ENCODE measurements around the gene SCN5A. TPM values are rescaled to one million over a fixed set of nuclear protein-coding genes. Genes with fewer than 3 reads are reported as not detected.

The SCN5A gene
- total and polyA plus RNA-seq, 4 donors = 1.6 to 2.4 (median 1.9) TPM

DNA sequence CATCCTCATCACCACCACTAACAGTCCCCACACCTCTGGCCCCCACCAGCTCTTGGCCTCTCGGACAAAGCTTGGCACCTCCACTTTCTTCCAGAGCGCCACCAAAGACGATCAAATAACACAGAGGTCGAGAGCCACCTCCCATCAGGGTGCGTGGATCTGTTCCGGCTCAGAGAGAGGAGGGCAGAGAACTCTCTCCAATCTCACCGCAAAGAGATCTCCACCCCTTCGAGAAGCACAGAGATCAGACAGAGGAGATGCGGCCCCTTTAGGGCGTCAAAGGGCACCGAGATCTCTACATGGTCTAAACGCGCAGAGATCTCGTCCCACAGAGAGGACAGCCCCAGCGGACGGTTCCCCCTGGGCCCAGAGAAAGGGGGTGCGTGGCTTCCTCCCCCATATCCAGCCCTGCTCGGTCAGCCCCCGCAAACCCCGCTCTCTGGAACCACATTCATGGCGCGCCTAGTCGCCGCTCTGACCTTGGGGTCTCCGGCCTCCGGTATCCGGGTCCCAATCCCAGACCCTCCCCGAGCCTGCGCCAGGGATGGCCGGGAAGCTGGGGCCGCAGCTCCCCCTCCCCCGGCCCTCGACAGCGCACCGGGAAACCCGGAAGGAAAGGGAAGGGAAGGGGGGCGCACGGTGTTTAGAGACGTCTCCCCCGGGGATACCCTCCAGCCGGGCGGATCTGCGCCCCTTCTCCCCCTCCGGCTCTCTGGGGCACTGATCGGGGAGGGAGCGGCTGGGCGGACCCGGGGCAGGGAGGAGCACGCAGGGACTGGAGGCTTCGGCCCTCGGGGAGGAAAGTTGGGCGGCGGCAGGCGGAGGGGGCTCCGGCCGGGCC lies 608 bp downstream of the SCN5A start:
- 6% methylated on average over 45 of the region's 56 CpGs for WGBS (ENCODE audit: insufficient coverage)
- Histone ChIP-seq H3K27me3 (ENCODE audit: control insufficient read depth, insufficient read depth, low read length) (peaks cover 41% of the 10 kb centered on the region), H3K27ac (ENCODE audit: low read depth, low read length) (no peak overlapping the region), H3K9me3 (ENCODE audit: control insufficient read depth, insufficient read depth, low read length) (no peaks in the 10 kb centered on the region), H3K4me3 (ENCODE audit: low read depth, low read length) (peak overlapping the region; percentile 39), H3K36me3 (ENCODE audit: control insufficient read depth, insufficient read depth, low read length) (no peaks in the 10 kb centered on the region), H3K4me1 (ENCODE audit: control insufficient read depth, insufficient read depth, low read length) (peaks cover 21% of the 10 kb centered on the region)
- peak in 1 of 6 donors; percentile 21 for DNase-seq (ENCODE audit: low read depth in 4 of 6, low spot score in 6 of 6)

GRCh38 chr3:38648024-38648658 lies 1.3 kb downstream of the SCN5A start:
- no peak overlapping the region for H3K4me3 ChIP-seq (ENCODE audit: low read depth, low read length)
- WGBS (ENCODE audit: insufficient coverage) = 91% methylated on average over 5 of the region's 7 CpGs
- peaks cover 21% of the 10 kb centered on the region for H3K4me1 ChIP-seq (ENCODE audit: control insufficient read depth, insufficient read depth, low read length)
- no peak overlapping the region for H3K27ac ChIP-seq (ENCODE audit: low read depth, low read length)
- no peak for DNase-seq (ENCODE audit: low read depth in 4 of 6, low spot score in 6 of 6)
- H3K9me3 ChIP-seq (ENCODE audit: control insufficient read depth, insufficient read depth, low read length) = no peaks in the 10 kb centered on the region
- peaks cover 38% of the 10 kb centered on the region for H3K27me3 ChIP-seq (ENCODE audit: control insufficient read depth, insufficient read depth, low read length)
- no peaks in the 10 kb centered on the region for H3K36me3 ChIP-seq (ENCODE audit: control insufficient read depth, insufficient read depth, low read length)

- H3K9me3 ChIP-seq (ENCODE audit: control insufficient read depth, insufficient read depth, low read length) = no peaks in the 10 kb centered on the region
- no peak overlapping the region for H3K27ac ChIP-seq (ENCODE audit: low read depth, low read length)
- no peak overlapping the region for H3K4me3 ChIP-seq (ENCODE audit: low read depth, low read length)
- H3K4me1 ChIP-seq (ENCODE audit: control insufficient read depth, insufficient read depth, low read length) = peaks cover 21% of the 10 kb centered on the region
- 90% methylated on average over 5 of the region's 7 CpGs for WGBS (ENCODE audit: insufficient coverage)
- peaks cover 36% of the 10 kb centered on the region for H3K27me3 ChIP-seq (ENCODE audit: control insufficient read depth, insufficient read depth, low read length)
- H3K36me3 ChIP-seq (ENCODE audit: control insufficient read depth, insufficient read depth, low read length) = no peaks in the 10 kb centered on the region
- DNase-seq (ENCODE audit: low read depth in 4 of 6, low spot score in 6 of 6) = no peak
Observed at GRCh38 chr3:38647217-38647970, 2.1 kb downstream of the SCN5A start.

GRCh38 chr3:38646630-38647029 lies 2.9 kb downstream of the SCN5A start:
- 100% methylated on average over 2 of the region's 3 CpGs for WGBS (ENCODE audit: insufficient coverage)
- no peak overlapping the region for H3K4me3 ChIP-seq (ENCODE audit: low read depth, low read length)
- peaks cover 21% of the 10 kb centered on the region for H3K4me1 ChIP-seq (ENCODE audit: control insufficient read depth, insufficient read depth, low read length)
- H3K9me3 ChIP-seq (ENCODE audit: control insufficient read depth, insufficient read depth, low read length) = no peaks in the 10 kb centered on the region
- H3K36me3 ChIP-seq (ENCODE audit: control insufficient read depth, insufficient read depth, low read length) = no peaks in the 10 kb centered on the region
- H3K27me3 ChIP-seq (ENCODE audit: control insufficient read depth, insufficient read depth, low read length) = peaks cover 39% of the 10 kb centered on the region
- no peak overlapping the region for H3K27ac ChIP-seq (ENCODE audit: low read depth, low read length)
- DNase-seq (ENCODE audit: low read depth in 4 of 6, low spot score in 6 of 6) = no peak

DNA sequence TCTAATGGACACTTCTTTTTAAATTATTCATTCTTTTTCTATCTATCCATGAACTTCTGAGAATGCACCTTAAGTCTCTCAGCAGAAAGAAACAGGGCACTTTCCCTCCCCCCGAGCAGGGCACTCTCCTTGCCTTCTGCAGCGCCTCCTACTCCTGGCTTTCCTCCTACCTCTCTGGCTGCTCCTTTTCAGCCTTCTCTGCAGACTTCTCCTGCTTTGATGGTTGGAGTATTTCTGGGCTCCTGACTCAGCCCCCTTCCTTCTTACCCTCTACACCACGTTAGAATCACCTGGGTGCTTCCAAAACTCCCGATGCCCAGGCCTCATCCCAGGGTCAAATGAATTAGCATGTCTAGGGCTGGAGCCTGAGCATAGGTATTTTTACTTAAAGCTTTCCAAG lies 3.4 kb downstream of the SCN5A start:
- H3K9me3 ChIP-seq (ENCODE audit: control insufficient read depth, insufficient read depth, low read length) = no peaks in the 10 kb centered on the region
- no peaks in the 10 kb centered on the region for H3K36me3 ChIP-seq (ENCODE audit: control insufficient read depth, insufficient read depth, low read length)
- no peak overlapping the region for H3K4me3 ChIP-seq (ENCODE audit: low read depth, low read length)
- WGBS (ENCODE audit: insufficient coverage) = 95% methylated on average over 2 of the region's 4 CpGs
- no peak for DNase-seq (ENCODE audit: low read depth in 4 of 6, low spot score in 6 of 6)
- no peak overlapping the region for H3K27ac ChIP-seq (ENCODE audit: low read depth, low read length)
- H3K4me1 ChIP-seq (ENCODE audit: control insufficient read depth, insufficient read depth, low read length) = peaks cover 23% of the 10 kb centered on the region
- peaks cover 37% of the 10 kb centered on the region for H3K27me3 ChIP-seq (ENCODE audit: control insufficient read depth, insufficient read depth, low read length)

- H3K27me3 ChIP-seq (ENCODE audit: control insufficient read depth, insufficient read depth, low read length) = peaks cover 36% of the 10 kb centered on the region
- no peak for DNase-seq (ENCODE audit: low read depth in 4 of 6, low spot score in 6 of 6)
- H3K36me3 ChIP-seq (ENCODE audit: control insufficient read depth, insufficient read depth, low read length) = no peaks in the 10 kb centered on the region
- H3K9me3 ChIP-seq (ENCODE audit: control insufficient read depth, insufficient read depth, low read length) = no peaks in the 10 kb centered on the region
- H3K27ac ChIP-seq (ENCODE audit: low read depth, low read length) = no peak overlapping the region
- no peak overlapping the region for H3K4me3 ChIP-seq (ENCODE audit: low read depth, low read length)
- H3K4me1 ChIP-seq (ENCODE audit: control insufficient read depth, insufficient read depth, low read length) = peaks cover 23% of the 10 kb centered on the region
- WGBS (ENCODE audit: insufficient coverage) = 71% methylated on average over 8 of the region's 8 CpGs
Observed at GRCh38 chr3:38645601-38646000, 3.9 kb downstream of the SCN5A start.

- Histone ChIP-seq H3K4me3 (ENCODE audit: low read depth, low read length) (no peak overlapping the region), H3K4me1 (ENCODE audit: control insufficient read depth, insufficient read depth, low read length) (peaks cover 23% of the 10 kb centered on the region), H3K27me3 (ENCODE audit: control insufficient read depth, insufficient read depth, low read length) (peaks cover 31% of the 10 kb centered on the region), H3K36me3 (ENCODE audit: control insufficient read depth, insufficient read depth, low read length) (no peaks in the 10 kb centered on the region), H3K27ac (ENCODE audit: low read depth, low read length) (no peak overlapping the region), H3K9me3 (ENCODE audit: control insufficient read depth, insufficient read depth, low read length) (no peaks in the 10 kb centered on the region)
- DNase-seq (ENCODE audit: low read depth in 4 of 6, low spot score in 6 of 6) = no peak
- 58% methylated on average over 4 of the region's 4 CpGs for WGBS (ENCODE audit: insufficient coverage)
Observed at GRCh38 chr3:38645076-38645475, 4.4 kb downstream of the SCN5A start.

DNA sequence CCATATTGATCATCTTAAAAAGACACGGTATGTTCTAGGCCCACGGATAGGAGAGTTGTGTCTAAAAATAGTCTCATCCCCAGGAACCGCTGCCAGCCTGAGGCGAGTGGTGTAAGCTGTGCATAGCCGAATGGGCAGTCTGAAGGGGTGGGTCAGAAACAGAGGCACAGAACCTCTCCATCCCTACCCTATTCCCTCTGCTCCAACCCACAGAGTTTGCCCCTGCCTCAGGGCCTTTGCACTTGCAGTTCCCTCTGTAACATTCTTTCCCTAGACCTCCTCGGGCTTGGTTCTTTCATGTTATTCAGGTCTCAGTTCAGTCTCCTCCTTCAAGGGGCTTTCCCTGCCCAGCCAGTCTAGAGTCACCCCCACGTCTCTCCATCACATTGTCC lies 4.8 kb downstream of the SCN5A start:
- peaks cover 19% of the 10 kb centered on the region for H3K4me1 ChIP-seq (ENCODE audit: control insufficient read depth, insufficient read depth, low read length)
- no peaks in the 10 kb centered on the region for H3K36me3 ChIP-seq (ENCODE audit: control insufficient read depth, insufficient read depth, low read length)
- H3K27me3 ChIP-seq (ENCODE audit: control insufficient read depth, insufficient read depth, low read length) = peaks cover 27% of the 10 kb centered on the region
- H3K27ac ChIP-seq (ENCODE audit: low read depth, low read length) = no peak overlapping the region
- DNase-seq (ENCODE audit: low read depth in 4 of 6, low spot score in 6 of 6) = no peak
- no peaks in the 10 kb centered on the region for H3K9me3 ChIP-seq (ENCODE audit: control insufficient read depth, insufficient read depth, low read length)
- 83% methylated on average over 1 of the region's 7 CpGs for WGBS (ENCODE audit: insufficient coverage)
- H3K4me3 ChIP-seq (ENCODE audit: low read depth, low read length) = no peak overlapping the region

GRCh38 chr3:38644016-38644661 lies 5.3 kb downstream of the SCN5A start:
- Histone ChIP-seq H3K27ac (ENCODE audit: low read depth, low read length) (no peak overlapping the region), H3K4me3 (ENCODE audit: low read depth, low read length) (no peak overlapping the region), H3K9me3 (ENCODE audit: control insufficient read depth, insufficient read depth, low read length) (no peaks in the 10 kb centered on the region), H3K4me1 (ENCODE audit: control insufficient read depth, insufficient read depth, low read length) (peaks cover 17% of the 10 kb centered on the region), H3K36me3 (ENCODE audit: control insufficient read depth, insufficient read depth, low read length) (no peaks in the 10 kb centered on the region), H3K27me3 (ENCODE audit: control insufficient read depth, insufficient read depth, low read length) (peaks cover 26% of the 10 kb centered on the region)
- 89% methylated on average over 4 of the region's 7 CpGs for WGBS (ENCODE audit: insufficient coverage)
- DNase-seq (ENCODE audit: low read depth in 4 of 6, low spot score in 6 of 6) = no peak

All from spinal cord (tissue), 10 donors.